GM21737 (cell line): ENCODE data around the gene ATP2B2.

Experiments used
- ATAC-seq: cut with Tn5 transposase; IDR thresholded peaks from one replicate; pipeline ENCODE4 v1.9.1; 2021; ENCODE audit warnings: mild to moderate bottlenecking, moderate library complexity; ENCODE audit not compliant: unreplicated experiment

ATP2B2 gene

DNA sequence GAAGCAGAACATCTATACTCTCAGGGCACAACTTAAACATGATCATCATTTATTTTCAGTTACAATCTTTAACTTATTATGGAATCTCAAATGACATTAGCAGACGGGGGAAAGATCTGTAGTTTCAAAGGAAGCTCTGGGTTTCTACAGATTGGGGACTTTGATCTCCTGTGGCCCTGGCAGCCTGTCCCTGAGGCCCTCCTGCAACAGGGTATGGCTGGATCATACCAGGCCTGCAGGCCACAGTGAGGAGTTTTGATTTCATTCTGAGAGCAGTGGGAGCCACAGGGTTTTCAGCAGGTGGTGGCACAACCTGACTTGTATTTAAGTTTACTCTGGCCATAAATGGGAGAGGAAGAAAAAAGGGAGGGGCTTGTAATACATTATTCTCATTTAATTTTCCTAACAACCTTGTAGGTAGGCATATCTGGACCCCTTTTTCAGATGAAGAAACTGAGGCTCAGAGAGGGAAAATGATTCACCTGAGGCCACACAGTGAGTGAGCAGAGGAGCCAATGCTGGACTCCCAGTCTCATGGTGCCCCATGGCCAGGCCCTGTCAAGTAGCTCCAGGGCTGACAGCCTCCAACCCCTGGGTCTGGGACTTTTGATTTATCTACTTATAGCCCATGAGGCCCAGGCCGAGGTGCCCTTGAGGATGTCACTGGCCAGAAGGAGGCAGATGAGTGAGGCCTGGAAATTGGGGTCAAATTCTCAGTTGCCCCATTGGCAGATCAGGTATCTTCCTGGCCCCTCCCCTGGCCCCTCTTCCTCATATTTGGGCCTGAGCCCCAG lies 71.0 kb downstream of the ATP2B2 start:
- no peak for ATAC-seq

DNA sequence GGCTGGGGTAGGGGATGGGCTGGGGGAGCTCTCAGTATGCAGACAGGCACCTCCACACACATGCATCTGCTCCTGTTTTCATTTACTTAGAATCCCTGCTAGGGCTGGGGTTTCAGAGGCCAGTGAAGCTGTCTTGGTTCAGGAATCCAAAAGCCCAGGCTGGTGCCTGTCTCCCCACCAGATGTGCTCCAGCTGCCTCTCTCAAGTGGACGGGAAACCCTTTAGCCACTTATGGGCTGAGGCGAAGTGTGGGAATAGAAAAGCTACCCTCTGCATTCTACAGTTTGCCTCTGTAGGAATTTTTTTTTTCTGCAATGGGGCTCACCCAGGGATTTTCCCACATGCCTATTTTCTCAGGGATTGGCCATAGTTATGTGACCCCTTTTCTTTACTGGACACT lies 72.5 kb downstream of the ATP2B2 start:
- no peak for ATAC-seq

DNA sequence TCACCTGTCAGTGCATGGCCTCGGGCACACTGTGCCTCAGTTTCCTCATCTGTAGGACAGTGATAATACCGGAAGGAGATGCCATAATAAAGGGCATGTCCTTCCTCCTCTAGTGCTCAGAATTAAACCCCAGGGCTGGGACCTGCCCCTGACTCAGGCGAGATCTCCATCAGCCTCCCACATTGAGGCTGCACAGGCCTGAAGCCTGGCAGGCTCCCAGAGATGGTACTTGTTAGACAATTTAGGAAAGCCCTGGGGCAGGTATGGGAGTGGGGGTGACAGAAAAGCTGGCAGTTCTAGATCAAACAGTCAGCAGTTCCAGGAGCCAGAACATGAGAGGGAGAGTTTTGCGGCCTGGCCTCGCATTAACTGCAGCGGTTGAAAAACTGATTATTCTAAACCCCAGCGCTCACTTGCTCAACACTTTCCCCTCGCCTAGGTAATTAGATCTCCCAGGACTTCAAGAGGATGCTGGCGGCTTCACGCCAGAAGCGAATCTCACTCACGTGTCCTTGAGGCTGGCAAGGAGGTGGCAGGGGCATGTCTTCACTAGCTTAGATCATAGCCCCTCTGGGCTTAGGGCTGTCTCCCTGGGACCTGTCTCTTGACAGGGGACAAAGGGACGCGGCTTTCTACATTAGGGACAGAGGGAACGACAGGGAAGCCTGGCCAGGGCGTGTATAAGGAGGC lies 73.1 kb downstream of the ATP2B2 start:
- no peak for ATAC-seq

DNA sequence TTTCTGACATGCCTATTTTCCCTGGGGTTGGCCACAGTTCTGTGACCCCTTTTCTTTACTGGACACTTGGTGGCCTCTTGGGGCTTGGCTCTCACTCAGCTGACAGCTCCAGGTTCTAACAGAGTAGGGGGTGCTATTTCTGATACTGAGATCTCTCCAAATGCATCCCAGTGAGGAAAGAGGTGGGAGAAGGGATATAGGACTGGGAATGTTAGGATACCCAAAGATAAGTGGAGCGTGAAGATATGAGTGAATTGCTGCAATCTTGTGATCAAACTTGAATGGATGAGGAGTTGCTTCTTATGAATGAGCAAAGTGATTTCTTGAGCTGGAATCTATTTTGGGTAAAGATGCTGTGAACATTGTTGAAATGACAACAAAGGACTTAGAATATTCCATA lies 74.6 kb downstream of the ATP2B2 start:
- no peak for ATAC-seq

DNA sequence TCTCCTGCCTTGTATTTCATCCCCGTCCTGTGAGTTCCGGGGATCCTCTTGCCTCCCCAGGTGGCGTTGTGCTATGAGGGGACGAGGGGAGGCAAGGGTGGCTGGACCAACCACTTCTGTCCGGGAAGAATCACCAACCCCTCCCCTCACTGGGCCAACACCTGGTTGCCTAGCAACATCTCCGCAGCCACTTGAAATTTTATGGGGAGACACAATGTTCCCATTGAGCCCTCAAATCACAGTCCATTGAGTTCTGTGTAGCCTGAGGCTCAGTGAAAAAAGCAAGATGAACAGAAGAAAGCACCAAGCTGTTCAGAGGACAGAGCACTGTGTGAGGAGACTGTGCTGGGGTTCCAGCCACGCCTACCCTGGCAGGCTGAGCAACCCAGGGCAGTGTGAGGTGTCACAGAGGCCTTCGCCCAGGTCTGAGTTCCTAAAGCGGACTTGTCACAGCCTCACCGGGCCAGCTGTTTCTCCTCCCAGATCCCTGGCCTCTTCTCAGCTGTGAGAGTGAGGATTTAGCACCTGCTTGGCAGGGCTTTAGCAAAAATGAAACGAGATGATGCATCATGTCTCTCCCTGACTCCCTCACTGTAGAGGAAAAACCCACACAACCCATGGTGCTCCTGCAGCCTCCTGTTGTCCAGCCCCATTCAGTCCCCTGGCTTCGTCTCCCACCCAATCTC lies 76.8 kb downstream of the ATP2B2 start:
- no peak for ATAC-seq

DNA sequence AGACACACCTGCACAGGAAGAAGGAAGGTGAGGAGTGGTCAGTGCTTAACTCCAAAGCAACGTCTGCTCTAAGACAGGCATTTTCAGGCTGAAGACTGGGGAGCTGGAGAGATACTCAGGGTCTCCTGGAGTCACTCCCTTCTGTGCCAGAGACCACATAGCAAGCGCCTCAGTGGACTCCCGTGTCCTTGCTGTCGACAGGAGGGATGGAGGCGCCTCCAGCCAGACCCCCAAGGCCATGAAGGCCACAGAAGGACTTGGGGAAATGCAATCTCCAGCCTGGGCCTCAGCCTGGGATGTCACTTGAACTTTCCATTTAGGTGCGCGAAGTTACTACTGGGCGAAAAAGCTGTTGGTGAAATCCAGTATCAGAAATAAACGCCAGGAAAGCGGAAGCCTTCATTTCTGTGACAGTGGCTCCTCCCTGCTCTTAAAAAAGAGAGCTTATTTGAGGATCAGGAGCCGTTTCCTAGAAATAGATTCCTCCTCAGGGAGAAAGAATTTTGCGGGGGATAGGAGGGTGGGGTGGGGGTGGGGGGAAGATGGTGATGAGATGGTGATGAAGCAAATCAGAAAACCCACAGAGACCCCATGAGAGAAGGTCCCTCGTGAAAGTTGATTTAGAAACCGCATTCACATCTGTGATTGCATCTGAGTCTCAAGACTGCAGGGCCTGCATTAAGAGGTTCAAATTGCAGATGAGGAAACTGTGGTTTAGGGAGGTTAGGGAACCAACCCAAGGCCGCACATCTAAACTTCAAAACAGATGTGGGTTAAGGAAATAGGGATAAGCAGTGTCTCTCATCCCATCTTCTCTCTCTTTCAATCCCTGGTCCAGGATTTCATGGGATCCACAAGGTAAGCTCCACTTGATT lies 78.8 kb downstream of the ATP2B2 start:
- no peak for ATAC-seq

DNA sequence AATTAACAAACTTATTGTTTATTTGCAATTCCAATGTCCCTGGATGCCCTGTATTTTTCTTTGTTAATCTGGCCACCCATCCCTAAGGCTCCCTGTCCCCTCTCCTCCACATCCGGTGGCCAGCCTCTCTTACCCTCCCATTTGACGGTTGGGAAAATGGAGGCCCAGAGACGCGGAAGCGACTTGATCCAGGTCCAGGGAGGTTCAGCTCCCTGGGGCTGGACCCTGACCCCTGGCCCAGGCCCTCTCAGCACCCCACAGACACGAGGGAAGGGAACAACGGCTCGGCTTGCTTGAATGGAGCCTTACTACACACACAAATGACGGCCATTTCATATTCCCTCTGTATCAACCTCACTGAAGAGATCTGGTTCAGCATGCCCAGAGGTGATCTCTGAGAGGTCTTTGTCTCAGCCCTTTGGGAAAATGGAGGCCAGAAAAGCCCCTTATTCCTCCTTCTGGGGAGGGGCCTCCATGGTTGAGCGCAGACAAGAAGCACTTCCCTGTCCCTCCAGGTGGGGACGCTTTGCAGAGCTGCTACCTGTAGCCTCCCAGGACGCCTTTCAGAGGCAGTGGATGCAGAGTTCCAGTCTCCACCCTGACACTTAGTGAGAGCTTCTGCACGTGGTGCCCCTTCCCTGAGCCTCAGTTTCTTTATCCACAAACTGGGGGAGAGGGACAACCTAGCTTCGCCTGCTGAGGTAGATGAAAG lies 82.1 kb downstream of the ATP2B2 start:
- no peak for ATAC-seq

DNA sequence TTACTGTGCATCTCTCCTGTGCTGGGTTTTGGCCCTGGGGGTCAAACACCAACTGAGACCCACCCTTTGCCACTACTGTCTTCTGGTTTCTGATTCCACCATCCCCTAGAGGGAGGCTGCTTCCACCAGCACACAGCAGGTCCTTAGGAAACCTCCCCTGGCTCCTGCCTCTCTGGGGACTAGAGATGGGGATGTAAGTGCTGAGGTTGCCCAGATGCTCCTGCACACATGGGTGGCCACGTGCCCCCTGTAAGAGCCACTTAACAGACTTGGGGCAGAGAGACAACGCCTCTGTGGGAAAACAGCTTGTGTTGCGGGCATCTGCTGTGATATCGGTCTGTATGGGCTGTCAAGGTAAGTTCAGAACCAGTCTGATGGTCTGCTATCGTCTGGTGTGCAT lies 83.4 kb downstream of the ATP2B2 start:
- ATAC-seq, result no peak

DNA sequence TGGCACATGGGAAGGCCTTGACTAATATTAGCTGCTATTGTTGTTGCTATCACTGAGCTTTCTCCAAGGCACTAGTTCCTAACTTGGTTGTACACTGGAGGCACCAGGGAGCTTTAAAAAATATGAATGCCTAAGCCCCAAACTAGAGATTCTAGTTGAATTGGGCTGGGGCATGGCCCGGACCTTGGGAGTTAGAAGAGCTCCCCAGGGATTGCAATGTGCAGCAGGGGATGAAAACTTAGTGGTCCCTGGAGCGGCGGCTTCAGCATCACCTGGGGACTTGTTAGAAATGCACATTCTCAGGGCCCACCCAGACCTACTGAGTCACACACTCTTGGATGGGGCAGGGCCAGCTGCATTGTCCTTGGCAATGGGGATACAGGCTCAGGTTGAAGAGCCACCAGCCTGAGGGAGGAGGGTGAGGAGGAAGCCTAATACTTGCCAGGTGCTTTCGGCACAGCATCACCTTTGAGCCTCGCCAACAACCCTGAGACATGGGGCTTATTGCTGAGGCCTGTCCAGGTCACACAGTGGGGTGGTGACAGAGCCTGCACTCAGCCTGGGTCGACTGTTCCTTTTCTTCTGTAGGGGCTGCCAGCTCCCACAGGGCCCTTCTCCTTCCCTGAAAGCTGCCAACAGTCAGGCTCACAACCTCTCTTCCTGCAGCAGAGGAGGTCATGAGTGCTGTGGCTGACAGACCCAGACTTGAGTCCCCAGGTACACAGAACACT lies 84.5 kb downstream of the ATP2B2 start:
- no peak for ATAC-seq

DNA sequence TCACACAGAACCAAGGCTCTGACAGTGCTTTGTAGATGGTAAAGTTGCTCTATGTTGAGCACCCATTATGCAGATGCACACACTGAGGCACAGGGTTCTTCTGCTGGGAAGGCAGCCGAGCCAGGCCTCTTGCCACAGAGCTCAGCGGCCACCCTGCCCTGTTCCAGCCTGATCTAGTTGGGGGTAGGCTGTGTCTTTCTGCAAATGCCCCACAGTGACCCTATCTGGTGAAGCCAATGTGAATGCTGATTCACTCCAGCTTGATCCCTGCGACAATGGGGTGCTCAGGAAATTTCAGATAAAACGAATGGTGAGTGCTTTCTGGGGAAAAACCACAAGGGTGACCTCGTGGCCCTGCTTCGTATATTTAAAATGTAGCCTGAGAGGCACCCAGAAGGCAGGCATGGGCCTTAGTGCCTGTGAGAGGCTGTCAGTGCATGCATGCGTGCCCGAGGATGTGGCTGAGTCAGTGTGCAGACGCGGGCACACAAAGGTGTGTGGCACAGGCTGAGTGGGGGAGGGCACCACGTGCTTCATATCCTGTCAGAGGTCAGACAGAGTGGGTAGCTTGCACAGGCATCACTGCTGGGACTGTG lies 85.7 kb downstream of the ATP2B2 start:
- no peak for ATAC-seq

DNA sequence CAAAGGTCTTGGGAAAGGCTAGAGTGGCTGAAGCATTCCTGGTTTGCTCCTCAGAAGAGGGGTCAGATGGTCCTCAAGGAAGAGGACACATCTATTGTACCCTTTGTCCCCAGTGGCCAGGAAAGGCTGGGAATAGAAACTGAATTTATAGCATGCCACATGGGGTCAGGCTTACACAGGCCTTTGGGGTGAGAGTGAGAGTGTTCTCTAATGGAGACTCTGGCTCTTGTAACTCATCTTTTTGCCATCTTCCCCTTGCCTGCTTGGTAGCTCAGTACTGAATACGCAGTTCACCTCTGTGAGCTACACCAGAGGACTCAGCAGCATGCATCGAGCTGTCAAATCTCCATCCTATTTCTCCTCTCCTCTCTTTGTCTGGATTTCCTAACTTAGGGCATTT lies 87.5 kb downstream of the ATP2B2 start:
- ATAC-seq, result no peak

DNA sequence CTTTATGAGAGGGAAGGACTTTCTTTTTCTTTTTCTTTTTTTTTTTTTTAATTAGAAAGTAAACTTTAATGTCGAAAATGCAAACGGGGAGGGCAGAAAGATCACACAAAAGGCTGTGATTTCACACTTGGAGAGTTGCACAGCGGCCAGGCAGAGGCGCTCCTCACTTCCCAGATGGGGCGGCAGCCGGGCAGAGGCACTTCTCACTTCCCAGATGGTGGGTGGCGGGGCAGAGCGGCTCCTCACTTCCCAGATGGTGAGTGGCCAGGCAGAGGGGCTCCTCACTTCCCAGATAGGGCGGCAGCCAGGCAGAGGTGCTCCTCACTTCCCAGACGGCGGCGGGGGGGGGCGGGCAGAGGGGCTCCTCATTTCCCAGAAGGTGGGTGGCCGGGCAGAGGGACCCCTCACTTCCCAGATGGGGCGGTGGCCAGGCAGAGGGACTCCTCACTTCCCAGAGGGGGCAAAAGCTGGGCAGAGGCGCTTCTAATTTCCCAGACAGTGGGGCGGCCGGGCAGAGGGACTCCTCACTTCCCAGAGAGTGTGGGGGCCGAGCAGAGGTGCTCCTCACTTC lies 88.6 kb downstream of the ATP2B2 start:
- no peak for ATAC-seq

DNA sequence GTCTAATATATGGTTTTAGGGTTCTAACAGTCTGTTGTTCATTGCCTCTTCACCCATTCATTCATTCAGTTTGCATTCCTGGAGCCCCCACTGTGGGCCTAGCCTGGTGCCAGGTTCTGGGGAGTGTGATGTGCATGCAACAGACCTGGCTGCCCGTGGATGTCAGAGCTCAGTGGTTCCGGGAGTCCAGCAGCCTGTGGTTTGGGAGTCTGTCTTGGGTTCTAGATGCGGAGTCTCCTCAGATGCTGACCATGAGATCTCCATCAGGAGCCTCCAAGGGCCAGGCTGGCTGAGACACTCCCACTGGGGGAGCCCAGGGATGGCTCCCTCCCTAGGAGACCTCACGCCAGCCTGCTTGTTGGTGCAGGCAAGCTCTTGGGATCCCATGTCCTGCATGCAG lies 92.3 kb downstream of the ATP2B2 start:
- ATAC-seq, result no peak

DNA sequence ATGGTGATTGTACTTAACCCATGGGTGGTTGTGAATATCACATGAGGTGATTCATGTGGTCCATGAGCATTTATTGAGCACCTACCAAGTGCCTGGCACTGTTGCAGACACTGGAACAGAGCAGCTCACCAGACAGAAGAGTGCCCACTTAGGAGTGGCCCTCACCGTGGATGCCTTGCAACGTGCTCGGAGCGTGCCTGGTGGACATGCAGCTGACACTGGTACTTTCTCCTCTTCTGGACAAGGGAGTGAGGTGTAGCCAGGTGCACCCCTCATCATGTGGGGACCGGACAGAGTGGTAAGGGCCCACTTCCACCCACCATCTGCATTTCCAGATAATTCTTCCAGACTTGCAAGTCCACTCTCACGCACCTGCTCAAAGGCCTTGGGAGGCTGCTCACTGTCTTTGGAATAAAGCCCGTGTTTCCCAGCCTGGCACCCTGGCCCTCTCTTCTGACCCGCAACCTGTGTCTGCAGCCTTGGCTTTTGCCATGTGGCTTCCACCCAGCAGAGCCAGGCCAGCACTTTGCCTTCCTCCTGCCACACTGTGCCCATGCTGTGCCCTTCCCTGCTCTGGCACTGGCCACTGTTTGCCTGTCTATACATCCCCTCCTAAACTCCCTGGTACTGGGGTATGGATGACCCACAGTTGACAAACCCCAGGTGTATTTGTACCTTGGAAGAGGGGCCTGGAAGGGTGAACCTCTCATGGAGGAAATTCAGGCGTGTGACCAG lies 93.6 kb downstream of the ATP2B2 start:
- ATAC-seq, result no peak

DNA sequence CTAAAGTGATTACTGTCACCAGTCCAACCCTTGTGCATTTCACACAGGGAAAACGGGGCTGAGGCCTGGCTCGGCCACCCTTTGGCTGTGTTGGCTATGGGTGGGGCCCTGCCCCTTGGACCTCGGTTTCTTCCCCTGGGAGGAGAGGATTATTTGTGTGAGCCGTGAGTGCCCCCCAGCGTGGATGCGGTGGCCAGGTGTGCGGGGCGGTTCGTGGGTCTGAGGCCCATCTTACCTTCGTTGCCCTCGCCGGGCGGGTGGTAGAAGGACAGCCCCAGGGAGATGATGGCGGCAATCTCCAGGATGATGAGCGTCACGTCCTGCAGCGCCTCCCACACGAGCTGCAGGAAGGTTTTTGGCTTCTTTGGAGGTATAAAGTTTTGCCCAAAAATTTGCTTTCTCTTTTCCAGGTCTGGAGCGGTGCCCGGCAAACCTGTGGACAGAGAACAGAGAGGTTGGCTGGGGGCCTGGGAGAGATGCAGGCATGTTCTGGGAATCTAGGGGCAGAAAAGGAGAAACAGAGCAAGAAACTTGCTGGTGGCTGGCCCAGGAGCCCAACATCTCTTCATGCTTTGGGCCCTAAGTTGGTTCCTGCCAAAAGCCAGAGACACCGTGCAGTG lies 94.9 kb downstream of the ATP2B2 start:
- ATAC-seq, result no peak

DNA sequence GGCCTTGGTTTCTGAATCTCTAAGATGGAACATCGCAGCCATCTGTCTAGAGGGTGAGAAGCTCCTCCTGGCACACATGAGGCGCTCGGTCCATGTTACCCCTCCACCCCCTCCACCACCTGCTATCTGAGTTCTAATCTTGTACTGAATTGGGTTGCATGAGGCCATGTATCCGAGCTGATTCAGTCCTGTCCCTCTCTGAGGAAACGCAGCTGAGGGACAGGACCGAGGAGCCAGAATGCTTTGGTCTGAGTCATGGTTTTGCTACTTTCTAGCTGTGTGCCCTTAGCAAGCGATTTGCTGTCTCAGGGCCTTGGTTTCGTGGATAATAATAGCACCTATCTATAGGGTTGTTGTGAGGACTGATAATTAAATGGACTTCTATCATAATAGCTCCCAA lies 96.7 kb downstream of the ATP2B2 start:
- ATAC-seq, result no peak

DNA sequence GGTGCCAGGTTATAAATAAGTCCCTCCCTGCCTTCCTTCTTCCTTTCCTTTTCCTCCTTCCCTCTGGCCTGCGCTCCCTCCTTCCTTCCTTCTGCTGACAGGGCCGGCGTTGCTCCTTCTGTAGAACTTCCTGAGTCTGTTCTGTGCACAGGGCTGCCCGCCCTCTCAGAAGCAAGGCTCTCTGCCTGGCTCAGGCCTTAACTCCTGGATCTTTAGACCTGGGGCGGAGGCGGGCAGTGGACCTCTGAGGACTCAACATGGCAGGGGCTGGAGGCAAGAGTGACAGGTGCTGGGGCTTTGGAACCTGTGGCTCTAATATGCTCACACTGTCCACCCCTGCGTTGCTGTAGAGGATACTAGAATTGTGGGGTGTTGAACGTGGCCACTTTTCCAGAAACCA lies 98.0 kb downstream of the ATP2B2 start:
- ATAC-seq, result no peak

DNA sequence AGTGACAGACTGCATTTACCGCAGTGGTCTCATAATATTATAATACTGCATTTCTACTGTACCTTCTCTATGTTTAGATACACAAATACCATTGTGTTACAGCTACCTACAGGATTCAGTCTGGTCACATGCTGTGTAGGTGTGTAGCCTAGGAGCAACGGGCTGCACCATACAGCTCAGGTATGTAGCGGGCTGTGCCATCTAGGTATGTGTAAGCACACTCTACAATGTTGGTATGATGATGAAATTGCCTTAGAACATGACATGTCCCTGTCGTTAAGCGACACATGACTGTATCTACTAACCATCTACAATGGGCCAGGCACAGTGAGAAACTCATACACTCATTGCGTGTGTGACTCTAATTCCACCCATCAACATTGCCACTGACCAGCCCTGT lies 99.0 kb downstream of the ATP2B2 start:
- ATAC-seq, result no peak
